ENCODE data around the gene P3H2.

The P3H2 gene

GRCh38 chr3:190064112-190064511 lies 56.6 kb downstream of the P3H2 start:
- no peaks in the 10 kb centered on the region for H3K27me3 ChIP-seq (ENCODE audit: control insufficient read depth, insufficient read depth, low read length)
- H3K36me3 ChIP-seq (ENCODE audit: control insufficient read depth, insufficient read depth, low read length) = no peaks in the 10 kb centered on the region
- no peak overlapping the region for H3K4me3 ChIP-seq (ENCODE audit: low read depth, low read length)
- H3K4me1 ChIP-seq (ENCODE audit: control insufficient read depth, insufficient read depth, low read length) = peaks cover 3% of the 10 kb centered on the region
- H3K9me3 ChIP-seq (ENCODE audit: control insufficient read depth, insufficient read depth, low read length) = no peaks in the 10 kb centered on the region
- H3K9ac ChIP-seq (ENCODE audit: low read depth, low read length) = no peak overlapping the region

- Histone ChIP-seq H3K27me3 (ENCODE audit: control insufficient read depth, insufficient read depth, low read length) (no peaks in the 10 kb centered on the region), H3K9me3 (ENCODE audit: control insufficient read depth, insufficient read depth, low read length) (no peaks in the 10 kb centered on the region), H3K9ac (ENCODE audit: low read depth, low read length) (no peak overlapping the region), H3K4me3 (ENCODE audit: low read depth, low read length) (no peak overlapping the region), H3K36me3 (ENCODE audit: control insufficient read depth, insufficient read depth, low read length) (no peaks in the 10 kb centered on the region), H3K4me1 (ENCODE audit: control insufficient read depth, insufficient read depth, low read length) (peaks cover 7% of the 10 kb centered on the region)
These were observed 57.2 kb downstream of the P3H2 start for GRCh38 chr3:190063490-190063889.

- Histone ChIP-seq H3K4me3 (ENCODE audit: low read depth, low read length) (no peak overlapping the region), H3K36me3 (ENCODE audit: control insufficient read depth, insufficient read depth, low read length) (no peaks in the 10 kb centered on the region), H3K27me3 (ENCODE audit: control insufficient read depth, insufficient read depth, low read length) (no peaks in the 10 kb centered on the region), H3K9ac (ENCODE audit: low read depth, low read length) (no peak overlapping the region), H3K9me3 (ENCODE audit: control insufficient read depth, insufficient read depth, low read length) (no peaks in the 10 kb centered on the region), H3K4me1 (ENCODE audit: control insufficient read depth, insufficient read depth, low read length) (peaks cover 15% of the 10 kb centered on the region)
These were observed 60.4 kb downstream of the P3H2 start for GRCh38 chr3:190060192-190060775.

- Histone ChIP-seq H3K36me3 (ENCODE audit: control insufficient read depth, insufficient read depth, low read length) (no peaks in the 10 kb centered on the region), H3K9me3 (ENCODE audit: control insufficient read depth, insufficient read depth, low read length) (no peaks in the 10 kb centered on the region), H3K4me1 (ENCODE audit: control insufficient read depth, insufficient read depth, low read length) (peaks cover 17% of the 10 kb centered on the region), H3K4me3 (ENCODE audit: low read depth, low read length) (no peak overlapping the region), H3K9ac (ENCODE audit: low read depth, low read length) (no peak overlapping the region), H3K27me3 (ENCODE audit: control insufficient read depth, insufficient read depth, low read length) (no peaks in the 10 kb centered on the region)
These were observed 61.5 kb downstream of the P3H2 start for GRCh38 chr3:190059242-190059590.

GRCh38 chr3:190058521-190059241 lies 62.0 kb downstream of the P3H2 start:
- H3K9me3 ChIP-seq (ENCODE audit: control insufficient read depth, insufficient read depth, low read length) = no peaks in the 10 kb centered on the region
- no peaks in the 10 kb centered on the region for H3K36me3 ChIP-seq (ENCODE audit: control insufficient read depth, insufficient read depth, low read length)
- H3K27me3 ChIP-seq (ENCODE audit: control insufficient read depth, insufficient read depth, low read length) = no peaks in the 10 kb centered on the region
- H3K9ac ChIP-seq (ENCODE audit: low read depth, low read length) = no peak overlapping the region
- peaks cover 17% of the 10 kb centered on the region for H3K4me1 ChIP-seq (ENCODE audit: control insufficient read depth, insufficient read depth, low read length)
- H3K4me3 ChIP-seq (ENCODE audit: low read depth, low read length) = no peak overlapping the region

GRCh38 chr3:190056742-190057141 lies 64.0 kb downstream of the P3H2 start:
- no peak overlapping the region for H3K9ac ChIP-seq (ENCODE audit: low read depth, low read length)
- no peaks in the 10 kb centered on the region for H3K27me3 ChIP-seq (ENCODE audit: control insufficient read depth, insufficient read depth, low read length)
- no peak overlapping the region for H3K4me3 ChIP-seq (ENCODE audit: low read depth, low read length)
- H3K9me3 ChIP-seq (ENCODE audit: control insufficient read depth, insufficient read depth, low read length) = no peaks in the 10 kb centered on the region
- H3K36me3 ChIP-seq (ENCODE audit: control insufficient read depth, insufficient read depth, low read length) = no peaks in the 10 kb centered on the region
- peaks cover 20% of the 10 kb centered on the region for H3K4me1 ChIP-seq (ENCODE audit: control insufficient read depth, insufficient read depth, low read length)

- H3K27me3 ChIP-seq (ENCODE audit: control insufficient read depth, insufficient read depth, low read length) = no peaks in the 10 kb centered on the region
- H3K9ac ChIP-seq (ENCODE audit: low read depth, low read length) = no peak overlapping the region
- peaks cover 29% of the 10 kb centered on the region for H3K4me1 ChIP-seq (ENCODE audit: control insufficient read depth, insufficient read depth, low read length)
- no peaks in the 10 kb centered on the region for H3K36me3 ChIP-seq (ENCODE audit: control insufficient read depth, insufficient read depth, low read length)
- H3K9me3 ChIP-seq (ENCODE audit: control insufficient read depth, insufficient read depth, low read length) = no peaks in the 10 kb centered on the region
- no peak overlapping the region for H3K4me3 ChIP-seq (ENCODE audit: low read depth, low read length)
These were observed 64.9 kb downstream of the P3H2 start for GRCh38 chr3:190055773-190056172.

GRCh38 chr3:190053919-190054672 lies 66.6 kb downstream of the P3H2 start:
- H3K9me3 ChIP-seq (ENCODE audit: control insufficient read depth, insufficient read depth, low read length) = no peaks in the 10 kb centered on the region
- no peaks in the 10 kb centered on the region for H3K36me3 ChIP-seq (ENCODE audit: control insufficient read depth, insufficient read depth, low read length)
- H3K4me1 ChIP-seq (ENCODE audit: control insufficient read depth, insufficient read depth, low read length) = peaks cover 43% of the 10 kb centered on the region
- no peak overlapping the region for H3K4me3 ChIP-seq (ENCODE audit: low read depth, low read length)
- H3K9ac ChIP-seq (ENCODE audit: low read depth, low read length) = no peak overlapping the region
- no peaks in the 10 kb centered on the region for H3K27me3 ChIP-seq (ENCODE audit: control insufficient read depth, insufficient read depth, low read length)

GRCh38 chr3:190051641-190052040 lies 69.1 kb downstream of the P3H2 start:
- H3K4me1 ChIP-seq (ENCODE audit: control insufficient read depth, insufficient read depth, low read length) = peaks cover 36% of the 10 kb centered on the region
- no peak overlapping the region for H3K9ac ChIP-seq (ENCODE audit: low read depth, low read length)

GRCh38 chr3:190048932-190049441 lies 71.7 kb downstream of the P3H2 start:
- H3K9ac ChIP-seq (ENCODE audit: low read depth, low read length) = no peak overlapping the region
- no peak overlapping the region for H3K4me3 ChIP-seq (ENCODE audit: low read depth, low read length)
- peaks cover 43% of the 10 kb centered on the region for H3K4me1 ChIP-seq (ENCODE audit: control insufficient read depth, insufficient read depth, low read length)

More at GRCh38 chr3:190051641-190052040, 69.1 kb downstream of the P3H2 start:
- Histone ChIP-seq H3K9me3 (ENCODE audit: control insufficient read depth, insufficient read depth, low read length) (no peaks in the 10 kb centered on the region), H3K4me3 (ENCODE audit: low read depth, low read length) (no peak overlapping the region), H3K27me3 (ENCODE audit: control insufficient read depth, insufficient read depth, low read length) (no peaks in the 10 kb centered on the region), H3K36me3 (ENCODE audit: control insufficient read depth, insufficient read depth, low read length) (no peaks in the 10 kb centered on the region)

GRCh38 chr3:190044974-190045373 lies 75.7 kb downstream of the P3H2 start:
- Histone ChIP-seq H3K9me3 (ENCODE audit: control insufficient read depth, insufficient read depth, low read length) (no peaks in the 10 kb centered on the region), H3K27me3 (ENCODE audit: control insufficient read depth, insufficient read depth, low read length) (no peaks in the 10 kb centered on the region), H3K36me3 (ENCODE audit: control insufficient read depth, insufficient read depth, low read length) (no peaks in the 10 kb centered on the region), H3K4me3 (ENCODE audit: low read depth, low read length) (no peak overlapping the region), H3K4me1 (ENCODE audit: control insufficient read depth, insufficient read depth, low read length) (peaks cover 53% of the 10 kb centered on the region), H3K9ac (ENCODE audit: low read depth, low read length) (no peak overlapping the region)

More at GRCh38 chr3:190048932-190049441, 71.7 kb downstream of the P3H2 start:
- H3K9me3 ChIP-seq (ENCODE audit: control insufficient read depth, insufficient read depth, low read length) = no peaks in the 10 kb centered on the region
- no peaks in the 10 kb centered on the region for H3K27me3 ChIP-seq (ENCODE audit: control insufficient read depth, insufficient read depth, low read length)
- no peaks in the 10 kb centered on the region for H3K36me3 ChIP-seq (ENCODE audit: control insufficient read depth, insufficient read depth, low read length)
